ENCODE measurements around the gene NWD2.
"Not testable (repeated sequence)": the region's sequence is repeated elsewhere in the genome, so short reads cannot be mapped to it uniquely, and the experiment has no call there.

NWD2 gene

GRCh38 chr4:37393321-37393720, 148.8 kb downstream of the NWD2 start:
- DNase-seq, result no peak

GRCh38 chr4:37393889-37394288, 149.3 kb downstream of the NWD2 start:
- DNase-seq, result no peak

- no peak for DNase-seq
Measured at GRCh38 chr4:37397505-37397904, 153.0 kb downstream of the NWD2 start.

- no peak for DNase-seq
Measured at GRCh38 chr4:37400241-37400881, 155.8 kb downstream of the NWD2 start.

- peak; percentile 19 for DNase-seq
Measured at GRCh38 chr4:37407938-37408826, 163.6 kb downstream of the NWD2 start.

- not testable (repeated sequence) for DNase-seq
Measured at GRCh38 chr4:37413612-37414011, 169.1 kb downstream of the NWD2 start.

GRCh38 chr4:37415845-37416369, 171.4 kb downstream of the NWD2 start:
- DNase-seq, result no peak

- no peak for DNase-seq
Measured at GRCh38 chr4:37421614-37422013, 177.1 kb downstream of the NWD2 start.

GRCh38 chr4:37422102-37422501, 177.6 kb downstream of the NWD2 start:
- no peak for DNase-seq

- no peak for DNase-seq
Measured at GRCh38 chr4:37422638-37423037, 178.1 kb downstream of the NWD2 start.

- DNase-seq, result no peak
Measured at GRCh38 chr4:37423310-37423709, 178.8 kb downstream of the NWD2 start.

GRCh38 chr4:37424753-37425152, 180.2 kb downstream of the NWD2 start:
- no peak for DNase-seq

- DNase-seq, result no peak
Measured at GRCh38 chr4:37425857-37426256, 181.3 kb downstream of the NWD2 start.

GRCh38 chr4:37427193-37427592, 182.7 kb downstream of the NWD2 start:
- no peak for DNase-seq

- no peak for DNase-seq
Measured at GRCh38 chr4:37429906-37430305, 185.4 kb downstream of the NWD2 start.

GRCh38 chr4:37430718-37431416, 186.3 kb downstream of the NWD2 start:
- DNase-seq, result no peak

GRCh38 chr4:37431417-37431743, 186.8 kb downstream of the NWD2 start:
- no peak for DNase-seq

- DNase-seq, result no peak
Measured at GRCh38 chr4:37434469-37434868, 189.9 kb downstream of the NWD2 start.

GRCh38 chr4:37436546-37436945, 192.0 kb downstream of the NWD2 start:
- DNase-seq, result no peak

GRCh38 chr4:37437163-37437562, 192.6 kb downstream of the NWD2 start:
- DNase-seq, result no peak

- no peak for DNase-seq
Measured at GRCh38 chr4:37438564-37439279, 194.2 kb downstream of the NWD2 start.

- no peak for DNase-seq
Measured at GRCh38 chr4:37439809-37440474, 195.4 kb downstream of the NWD2 start.

All from NCI-H1105 (cell line).